Right kidney (tissue), 1 donor: ENCODE results near the gene FLRT1.
A peak's percentile ranks its signal among the peaks of the same experiment; 100 is the strongest.

Experiments
- DNase-seq: peaks from one replicate; pipeline ENCODE4 v3.0.0-alpha.2; 2016

The FLRT1 gene

GRCh38 chr11:64065712-64066111 lies 30.0 kb downstream of the FLRT1 start:
- DNase-seq, result no peak

GRCh38 chr11:64067230-64067993 lies 31.7 kb downstream of the FLRT1 start:
- DNase-seq, result no peak

- no peak for DNase-seq
Observed at GRCh38 chr11:64068705-64069400, 33.1 kb downstream of the FLRT1 start.

- DNase-seq, result no peak
Observed at GRCh38 chr11:64069401-64070313, 33.9 kb downstream of the FLRT1 start.

GRCh38 chr11:64070314-64070681 lies 34.6 kb downstream of the FLRT1 start:
- peak; percentile 50 for DNase-seq

GRCh38 chr11:64071849-64072248 lies 36.1 kb downstream of the FLRT1 start:
- no peak for DNase-seq

- DNase-seq, result no peak
Observed at GRCh38 chr11:64072403-64072802, 36.7 kb downstream of the FLRT1 start.

- DNase-seq, result no peak
Observed at GRCh38 chr11:64072871-64073270, 37.1 kb downstream of the FLRT1 start.

- DNase-seq, result no peak
Observed at GRCh38 chr11:64073542-64073941, 37.8 kb downstream of the FLRT1 start.

- DNase-seq, result no peak
Observed at GRCh38 chr11:64074239-64074638, 38.5 kb downstream of the FLRT1 start.

- no peak for DNase-seq
Observed at GRCh38 chr11:64076758-64077157, 41.0 kb downstream of the FLRT1 start.

GRCh38 chr11:64077607-64078006 lies 41.9 kb downstream of the FLRT1 start:
- no peak for DNase-seq

- DNase-seq, result no peak
Observed at GRCh38 chr11:64078284-64078683, 42.6 kb downstream of the FLRT1 start.

GRCh38 chr11:64078905-64079304 lies 43.2 kb downstream of the FLRT1 start:
- no peak for DNase-seq

- no peak for DNase-seq
Observed at GRCh38 chr11:64080390-64080789, 44.7 kb downstream of the FLRT1 start.

- no peak for DNase-seq
Observed at GRCh38 chr11:64081745-64082442, 46.2 kb downstream of the FLRT1 start.

GRCh38 chr11:64083398-64084080 lies 47.8 kb downstream of the FLRT1 start:
- DNase-seq, result no peak

- no peak for DNase-seq
Observed at GRCh38 chr11:64084146-64084950, 48.6 kb downstream of the FLRT1 start.

GRCh38 chr11:64084951-64085710 lies 49.4 kb downstream of the FLRT1 start:
- DNase-seq, result peak; percentile 51
